Ascending aorta (tissue), 2 donors: ENCODE measurements around the gene ERN1. TPM values are rescaled to one million over a fixed set of nuclear protein-coding genes. Genes with fewer than 3 reads are reported as not detected.

ENCODE experiments used
- DNase-seq, 2 donors: peaks; one replicate each; pipeline ENCODE4 v3.0.0-alpha.2; 2019; ENCODE audit warnings: low spot score in 2 of 2
- H3K27ac ChIP-seq, 2 donors: fragments of 200-600 bp; sonication (generic); one replicate each; pipeline ENCODE4 v1.5.1; 2016 to 2017; ENCODE audit warnings: mild to moderate bottlenecking in 1 of 2
- H3K27me3 ChIP-seq: fragments of 200-600 bp; sonication (generic); one replicate; pipeline ENCODE4 v1.5.1; 2017
- H3K36me3 ChIP-seq, 2 donors: fragments of 200-600 bp; sonication (generic); one replicate each; pipeline ENCODE4 v1.5.1; 2016
- H3K4me1 ChIP-seq, 2 donors: fragments of 200-600 bp; sonication (generic); one replicate each; pipeline ENCODE4 v1.5.1; 2016 to 2017; ENCODE audit warnings: mild to moderate bottlenecking in 1 of 2
- H3K4me3 ChIP-seq, 2 donors: fragments of 200-600 bp; sonication (generic); one replicate each; pipeline ENCODE4 v1.5.1; 2016 to 2017; ENCODE audit warnings: mild to moderate bottlenecking in 1 of 2
- H3K9me3 ChIP-seq, 2 donors: fragments of 200-600 bp; sonication (generic); one replicate each; pipeline ENCODE4 v1.5.1; 2016
- CTCF ChIP-seq, 3 experiments: fragments of 200-600 bp in 2 of 3; fragments of 450-650 bp in 1 of 3; sonication (generic) in 2 of 3; IDR thresholded peaks; one replicate each; pipeline ENCODE4 v1.5.1; 2016 to 2019; ENCODE audit warnings: antibody characterized with exemption in 3 of 3, mild to moderate bottlenecking in 1 of 3, moderate library complexity in 1 of 3
- intact Hi-C: fragments of 100-400 bp; cut with DNase I; formaldehyde crosslinking; loops from one replicate; pipeline ENCODE4 v1.15.1; 2023
- total RNA-seq: library from RNA; depleted of rRNA; stranded (reverse); fragments of >200 nt; gene quantifications from one replicate; pipeline ENCODE4 v1.1.0, GENCODE V29; 2016

The ERN1 gene
- total RNA-seq, 1 donor from 2014 or later, result 26.5 TPM

GRCh38 chr17:64037180-64037579, 92.8 kb downstream of the ERN1 start:
- peak in 1 of 2 donors; percentile 27 for DNase-seq
- Histone ChIP-seq H3K27ac (no peak overlapping the region), H3K4me1 (no peaks in the 10 kb centered on the region), H3K9me3 (no peaks in the 10 kb centered on the region), H3K27me3 (no peaks in the 10 kb centered on the region), H3K4me3 (no peak overlapping the region), H3K36me3 (peaks cover 0 to 4% of the 10 kb centered on the region in 2 donors)
- intact Hi-C loops, result no loop called here
- TF ChIP-seq CTCF (IDR thresholded peaks at IDR 0.05), result no peak

- DNase-seq, result peak in 1 of 2 donors; percentile 59
- no peak for TF ChIP-seq CTCF (IDR thresholded peaks at IDR 0.05)
- Histone ChIP-seq H3K36me3 (peaks cover 0 to 4% of the 10 kb centered on the region in 2 donors), H3K27me3 (no peaks in the 10 kb centered on the region), H3K27ac (no peak overlapping the region), H3K4me3 (no peak overlapping the region), H3K9me3 (no peaks in the 10 kb centered on the region), H3K4me1 (no peaks in the 10 kb centered on the region)
- intact Hi-C loops, result no loop called here
Observed at GRCh38 chr17:64036198-64036922, 93.6 kb downstream of the ERN1 start.

- intact Hi-C loops, result no loop called here
- Histone ChIP-seq H3K27ac (no peak overlapping the region), H3K9me3 (no peaks in the 10 kb centered on the region), H3K36me3 (no peaks in the 10 kb centered on the region), H3K4me3 (no peak overlapping the region), H3K4me1 (no peaks in the 10 kb centered on the region), H3K27me3 (no peaks in the 10 kb centered on the region)
- TF ChIP-seq CTCF (IDR thresholded peaks at IDR 0.05), result no peak
- DNase-seq, result peak in 1 of 2 donors; percentile 31
Observed at GRCh38 chr17:64032081-64032480, 97.9 kb downstream of the ERN1 start.

- no peaks in the 10 kb centered on the region for H3K9me3 ChIP-seq
- H3K27ac ChIP-seq, result no peak overlapping the region
- peak in 1 of 2 donors; percentile 71 for DNase-seq
- intact Hi-C loops, result loop anchor here (1.0 to 10.0 kb wide), 2 partner anchors 104 to 256 kb away; no protein-coding TSS in a partner anchor
- peaks cover 0 to 3% of the 10 kb centered on the region in 2 donors for H3K4me1 ChIP-seq
- TF ChIP-seq CTCF (IDR thresholded peaks at IDR 0.05), result peak; percentile 52 to 77 (median 64)
- H3K4me3 ChIP-seq, result no peak overlapping the region
- H3K27me3 ChIP-seq, result no peaks in the 10 kb centered on the region
- H3K36me3 ChIP-seq, result no peaks in the 10 kb centered on the region
Observed at GRCh38 chr17:64028874-64029464, 101.0 kb downstream of the ERN1 start.

- intact Hi-C loops, result loop anchor here (2.0 to 10.0 kb wide), 2 partner anchors 107 to 259 kb away; partner anchors contain the start of gene GH1
- H3K36me3 ChIP-seq, result no peaks in the 10 kb centered on the region
Observed at GRCh38 chr17:64025732-64026294, 104.1 kb downstream of the ERN1 start.

More at GRCh38 chr17:64025732-64026294, 104.1 kb downstream of the ERN1 start:
- TF ChIP-seq CTCF (IDR thresholded peaks at IDR 0.05), result peak; percentile 88 to 95 (median 91)
- Histone ChIP-seq H3K9me3 (no peaks in the 10 kb centered on the region), H3K4me3 (peak overlapping the region; percentile 29 to 33), H3K4me1 (peaks cover 0 to 3% of the 10 kb centered on the region in 2 donors), H3K27ac (no peak overlapping the region), H3K27me3 (no peaks in the 10 kb centered on the region)
- peak; percentile 46 to 87 for DNase-seq
